Smooth muscle cell (in vitro differentiated cells): Measurements from ENCODE around the gene SMPD3. TPM values are rescaled to one million over a fixed set of nuclear protein-coding genes. Genes with fewer than 3 reads are reported as not detected.

ENCODE experiments used
- DNase-seq: peaks from one replicate; lab custom pipeline; 2025; ENCODE audit not compliant: unreplicated experiment; lab: John Stamatoyannopoulos, UW
- H2AFZ ChIP-seq: fragments of 200-600 bp; sonication (generic); 2 replicates; pipeline ENCODE4 v1.6.0; 2016; ENCODE audit warnings: antibody characterized with exemption, low read depth, mild to moderate bottlenecking
- H3F3A ChIP-seq: fragments of 200-600 bp; sonication (generic); 2 replicates; pipeline ENCODE4 v1.6.0; 2017; ENCODE audit warnings: antibody characterized with exemption, low read depth
- H3K27ac ChIP-seq: fragments of 200-600 bp; sonication (generic); 2 replicates; pipeline ENCODE4 v1.5.1; 2016; ENCODE audit warnings: low read depth, mild to moderate bottlenecking
- H3K27me3 ChIP-seq: fragments of 200-600 bp; sonication (generic); 2 replicates; pipeline ENCODE4 v1.6.1; 2016; ENCODE audit warnings: low read depth, mild to moderate bottlenecking
- H3K36me3 ChIP-seq: fragments of 200-600 bp; sonication (generic); 2 replicates; pipeline ENCODE4 v1.5.1; 2016; ENCODE audit warnings: low read depth
- H3K4me1 ChIP-seq: fragments of 200-600 bp; sonication (generic); 2 replicates; pipeline ENCODE4 v1.5.1; 2016; ENCODE audit warnings: low read depth
- H3K4me2 ChIP-seq: fragments of 200-600 bp; sonication (generic); 2 replicates; pipeline ENCODE4 v1.6.0; 2016; ENCODE audit warnings: mild to moderate bottlenecking
- H3K4me3 ChIP-seq: fragments of 200-600 bp; sonication (generic); 2 replicates; pipeline ENCODE4 v1.5.1; 2016; ENCODE audit warnings: mild to moderate bottlenecking
- H3K79me2 ChIP-seq: fragments of 200-600 bp; sonication (generic); 2 replicates; pipeline ENCODE4 v1.6.0; 2016; ENCODE audit warnings: low read depth, mild to moderate bottlenecking
- H3K9ac ChIP-seq: fragments of 200-600 bp; sonication (generic); 2 replicates; pipeline ENCODE4 v1.6.0; 2016; ENCODE audit warnings: low read depth
- H3K9me3 ChIP-seq: fragments of 200-600 bp; sonication (generic); replicated peaks from 2 replicates; pipeline ENCODE4 v1.5.1; 2016; ENCODE audit warnings: low read depth
- H4K20me1 ChIP-seq: fragments of 200-600 bp; sonication (generic); 2 replicates; pipeline ENCODE4 v1.6.0; 2016; ENCODE audit warnings: low read depth
- CTCF ChIP-seq: fragments of 200-600 bp; sonication (generic); IDR thresholded peaks from 2 replicates; pipeline ENCODE4 v1.5.1; 2017; ENCODE audit warnings: borderline replicate concordance, mild to moderate bottlenecking, antibody characterized with exemption; ENCODE audit not compliant: insufficient read depth, poor library complexity, severe bottlenecking
- WGBS: methylation state at CpG from one replicate; pipeline ENCODE4 v1.1.7; 2016; ENCODE audit warnings: low lambda C conversion rate; 5-methylcytosine and 5-hydroxymethylcytosine counted together
- polyA plus RNA-seq: library from polyadenylated mRNA; unstranded; fragments of >200 nt; fragmentation: Nextera tagmentation; extraction: Ambion mirVana; gene quantifications from 2 replicates; pipeline ENCODE4 v1.2.1, GENCODE V29; 2016
- total RNA-seq: library from RNA; depleted of rRNA; stranded (reverse); fragments of >200 nt; gene quantifications from 2 replicates; pipeline ENCODE4 v1.2.3, GENCODE V29; 2014

Gene SMPD3
- total and polyA plus RNA-seq, 2 experiments from 2014 or later: 0.63 to 0.73 TPM

DNA sequence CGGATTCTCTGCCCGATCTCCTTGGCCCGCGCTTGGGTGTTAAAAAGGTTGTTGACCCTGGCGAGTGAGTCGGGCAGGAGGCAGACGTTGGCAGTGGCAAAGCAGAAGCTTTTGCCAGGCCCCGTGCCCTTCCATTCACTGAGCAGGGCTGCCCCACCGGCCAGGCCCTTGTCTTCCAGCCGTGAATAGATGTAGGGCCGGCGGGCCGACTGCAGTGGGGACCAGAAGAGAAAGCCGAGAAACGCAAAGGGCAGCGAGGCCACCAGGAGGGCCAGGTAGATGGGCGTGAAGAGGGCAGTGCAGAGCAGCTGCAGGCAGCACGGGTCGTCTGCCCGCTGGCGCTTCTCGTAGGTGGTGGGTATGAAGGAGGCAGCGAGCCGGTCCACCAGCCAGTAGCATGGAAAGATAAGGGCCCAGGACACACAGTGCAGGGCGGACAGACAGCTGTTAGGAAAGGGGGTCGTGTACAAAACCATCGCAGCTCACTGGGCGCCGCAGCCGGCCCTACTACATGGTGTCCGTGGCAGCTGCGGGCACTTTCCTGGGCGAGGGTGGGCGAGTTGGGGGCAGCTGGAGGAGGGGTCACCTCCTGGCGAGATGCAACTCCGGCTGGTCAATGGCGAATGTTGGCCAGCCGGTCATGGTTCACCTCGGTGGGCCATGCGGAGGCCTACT is 76.5 kb downstream of the SMPD3 start:
- Histone ChIP-seq H3K27me3 (no peaks in the 10 kb centered on the region), H3K4me3 (no peak overlapping the region), H2AFZ (no peak overlapping the region), H4K20me1 (no peaks in the 10 kb centered on the region), H3K9ac (no peak overlapping the region), H3K4me2 (no peak overlapping the region), H3K36me3 (no peaks in the 10 kb centered on the region), H3K27ac (no peak overlapping the region), H3K9me3 (no peaks in the 10 kb centered on the region), H3K79me2 (no peaks in the 10 kb centered on the region), H3F3A (no peaks in the 10 kb centered on the region), H3K4me1 (peaks cover 6% of the 10 kb centered on the region)
- WGBS: 92% methylated on average over 37 of the region's 40 CpGs
- DNase-seq: no peak
- TF ChIP-seq CTCF: no peak

DNA sequence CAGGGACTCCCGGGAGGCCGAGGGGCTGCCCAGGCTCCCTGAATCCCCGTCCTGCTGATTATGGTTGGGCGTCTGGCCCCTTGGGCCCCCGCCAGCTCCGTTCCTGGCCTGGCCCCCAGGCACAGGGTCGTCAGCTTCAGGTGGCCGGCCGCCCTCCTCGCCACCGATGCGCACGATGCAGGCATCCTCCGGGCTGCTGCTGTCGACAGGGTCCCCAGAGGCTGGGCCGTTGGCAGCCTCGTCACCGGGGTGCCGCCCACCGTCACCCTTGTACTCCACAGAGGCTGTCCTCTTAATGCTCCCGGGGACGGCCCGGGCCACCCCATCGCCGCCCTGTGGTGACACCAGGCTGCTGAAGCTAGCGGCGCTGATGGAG is 77.0 kb downstream of the SMPD3 start:
- Histone ChIP-seq H3K9ac (no peak overlapping the region), H3K27me3 (no peaks in the 10 kb centered on the region), H3K4me1 (peaks cover 5% of the 10 kb centered on the region), H4K20me1 (no peaks in the 10 kb centered on the region), H3F3A (no peaks in the 10 kb centered on the region), H3K4me3 (no peak overlapping the region), H3K4me2 (no peak overlapping the region), H3K36me3 (no peaks in the 10 kb centered on the region), H3K27ac (no peak overlapping the region), H3K9me3 (no peaks in the 10 kb centered on the region), H3K79me2 (no peaks in the 10 kb centered on the region), H2AFZ (no peak overlapping the region)
- DNase-seq: no peak
- WGBS: 95% methylated on average over 27 of the region's 27 CpGs
- no peak for TF ChIP-seq CTCF

DNA sequence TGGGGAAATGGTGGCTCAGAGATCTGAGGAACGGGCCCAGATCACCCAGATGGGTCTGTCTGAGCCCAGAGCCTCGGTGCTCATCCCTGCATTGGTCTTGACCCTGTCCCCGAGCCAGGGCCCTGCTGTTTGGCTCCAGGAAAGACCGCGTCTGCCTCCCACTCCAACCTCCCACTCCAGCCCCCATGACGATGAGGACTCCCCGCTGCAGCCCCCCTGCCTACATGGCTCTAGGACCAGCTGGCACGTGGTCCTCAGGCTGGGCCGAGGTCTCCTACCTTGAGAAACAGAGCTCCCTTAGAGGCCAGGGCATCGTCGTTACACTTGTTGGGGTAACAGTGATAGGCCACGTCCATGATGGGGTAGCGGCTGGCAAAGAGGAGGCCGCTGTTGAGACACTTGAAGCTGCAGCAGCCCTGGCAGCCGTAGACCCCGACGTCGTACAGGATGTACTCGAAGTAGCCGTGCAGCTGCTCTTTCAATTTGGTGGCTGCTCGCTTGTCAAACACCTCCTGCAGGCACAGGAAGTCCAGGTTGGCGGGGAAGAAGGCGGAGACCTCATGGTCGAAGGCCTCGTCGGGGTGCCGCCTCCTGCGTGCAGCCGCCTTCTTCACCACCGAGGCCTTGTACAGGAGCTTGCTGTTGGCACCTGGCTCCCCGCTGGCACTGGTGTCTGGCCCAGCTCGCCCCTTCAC is 77.6 kb downstream of the SMPD3 start:
- no peaks in the 10 kb centered on the region for H4K20me1 ChIP-seq
- no peak for TF ChIP-seq CTCF
- H3K4me3 ChIP-seq: no peak overlapping the region
- WGBS: 95% methylated on average over 32 of the region's 32 CpGs
- H3K79me2 ChIP-seq: no peaks in the 10 kb centered on the region
- no peaks in the 10 kb centered on the region for H3K36me3 ChIP-seq
- no peaks in the 10 kb centered on the region for H3F3A ChIP-seq
- DNase-seq: no peak
- H3K27me3 ChIP-seq: no peaks in the 10 kb centered on the region
- no peaks in the 10 kb centered on the region for H3K4me1 ChIP-seq
- no peak overlapping the region for H3K4me2 ChIP-seq
- no peaks in the 10 kb centered on the region for H3K9me3 ChIP-seq
- H2AFZ ChIP-seq: no peak overlapping the region
- H3K27ac ChIP-seq: no peak overlapping the region
- H3K9ac ChIP-seq: no peak overlapping the region
